Measurements from ENCODE around the gene ZNF157.
"Not testable (repeated sequence)": the region's sequence is repeated elsewhere in the genome, so short reads cannot be mapped to it uniquely, and the experiment has no call there.

The ZNF157 gene

GRCh38 chrX:47370278-47370677 lies at the start of gene ZNF157:
TSS of gene ZNF157 (plus strand) at chrX:47370578. CDS start at chrX:47370669, 91 bp downstream.
- DNase-seq (ENCODE audit: low read depth in 2 of 2), result no peak

DNA sequence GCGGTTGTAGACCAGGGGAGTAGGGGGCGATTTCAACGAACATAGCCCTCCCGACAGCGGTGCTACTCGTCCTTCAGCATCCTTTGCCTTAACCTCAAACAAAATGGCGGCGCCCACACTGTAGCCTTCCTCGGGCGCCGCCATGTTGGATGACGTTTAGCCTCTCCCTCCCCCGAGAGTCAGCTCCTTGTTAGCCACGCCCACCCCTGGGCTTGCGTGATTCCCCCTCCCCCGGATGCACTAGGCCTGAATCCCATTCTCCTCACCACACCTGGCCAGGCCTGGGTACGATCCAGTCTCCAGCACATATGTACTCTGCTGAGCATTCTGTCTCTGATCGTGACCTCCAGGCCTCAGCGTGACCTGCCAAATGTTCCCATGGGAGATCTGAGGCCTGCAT lies 49.0 kb upstream of the ZNF157 start:
- no peak for DNase-seq (ENCODE audit: low read depth in 2 of 2)

- no peak for DNase-seq (ENCODE audit: low read depth in 2 of 2)
Observed at GRCh38 chrX:47321823-47322371, 48.5 kb upstream of the ZNF157 start.

DNA sequence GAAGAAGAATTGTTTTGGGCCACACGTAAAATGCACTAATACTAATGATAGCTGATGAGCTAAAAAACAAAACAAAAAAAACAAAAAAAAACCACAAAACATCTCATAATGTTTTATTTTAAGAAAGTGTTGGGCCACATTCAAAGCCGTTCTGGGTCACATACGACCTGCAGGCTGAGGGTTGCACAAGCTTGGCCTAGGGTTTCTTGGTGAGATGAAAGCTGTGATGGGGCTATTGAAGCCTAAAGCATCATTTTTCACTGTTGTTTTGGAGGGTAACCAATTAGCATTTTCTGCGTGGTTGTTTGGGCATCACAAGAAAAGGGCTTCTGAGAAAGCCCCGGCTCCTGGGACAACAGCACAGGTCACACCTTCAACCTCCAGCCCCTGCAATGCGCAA lies 42.5 kb upstream of the ZNF157 start:
- DNase-seq (ENCODE audit: low read depth in 2 of 2), result no peak

- DNase-seq (ENCODE audit: low read depth in 2 of 2), result not testable (repeated sequence)
Observed at GRCh38 chrX:47332729-47333128, 37.6 kb upstream of the ZNF157 start.

GRCh38 chrX:47351706-47352105 lies 18.7 kb upstream of the ZNF157 start:
- no peak for DNase-seq (ENCODE audit: low read depth in 2 of 2)

GRCh38 chrX:47358387-47359065 lies 11.9 kb upstream of the ZNF157 start:
- no peak for DNase-seq (ENCODE audit: low read depth in 2 of 2)

- DNase-seq (ENCODE audit: low read depth in 2 of 2), result no peak
Observed at GRCh38 chrX:47360423-47361179, 9.8 kb upstream of the ZNF157 start.

GRCh38 chrX:47361538-47362511 lies 8.6 kb upstream of the ZNF157 start:
- DNase-seq (ENCODE audit: low read depth in 2 of 2), result no peak

DNA sequence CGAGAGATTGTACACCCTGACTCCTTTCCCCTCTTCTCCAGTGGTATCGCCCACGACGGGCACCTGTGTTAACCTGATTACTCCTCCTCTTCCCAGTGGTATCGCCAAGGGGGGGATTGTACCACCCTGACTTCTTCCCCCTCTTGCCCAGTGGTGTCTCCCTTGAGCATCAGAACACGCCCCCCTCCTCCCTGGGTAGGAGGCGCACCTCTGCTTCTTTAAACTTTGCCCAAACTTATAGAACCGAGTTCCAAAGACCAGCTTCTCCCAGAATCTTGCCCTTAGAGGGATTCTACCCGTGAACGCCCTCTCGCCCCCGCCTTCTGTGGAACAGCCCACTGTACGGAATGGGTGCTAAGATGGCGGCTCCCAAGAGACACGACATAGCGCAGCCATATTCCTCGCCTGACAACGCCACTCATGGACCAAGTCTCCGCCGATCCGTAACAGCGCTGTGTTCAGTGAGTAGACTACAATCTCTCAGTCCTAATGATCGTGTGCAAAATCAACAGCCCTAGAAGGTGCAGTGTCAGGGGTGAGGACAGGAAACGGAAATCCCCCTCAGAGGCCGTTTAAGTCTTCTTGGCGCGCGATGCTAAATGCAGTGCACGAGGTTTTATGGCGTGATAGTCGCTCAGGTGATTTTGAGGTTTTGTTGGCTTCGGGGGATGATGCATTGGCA lies 4.2 kb upstream of the ZNF157 start:
- DNase-seq (ENCODE audit: low read depth in 2 of 2), result peak; percentile 38 to 43

DNA sequence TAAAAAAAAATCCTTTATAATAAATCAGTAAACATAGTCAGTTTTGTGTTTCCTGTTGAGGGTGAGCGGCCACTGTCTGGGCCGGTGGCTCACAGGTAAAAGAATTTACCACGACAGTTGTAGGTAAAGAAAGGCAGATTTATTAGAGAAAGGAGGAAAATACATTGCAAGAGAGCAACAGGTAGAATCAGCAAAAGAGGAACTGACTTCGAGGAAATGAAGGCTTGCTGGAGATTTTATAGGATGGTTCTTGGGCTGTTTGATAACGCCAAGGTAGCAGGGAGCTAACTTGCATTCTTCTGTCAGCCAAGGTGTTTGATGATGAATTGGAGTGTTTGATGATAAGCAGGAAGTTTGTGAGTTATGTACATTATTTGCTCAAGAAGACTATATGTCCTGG lies 2.8 kb downstream of the ZNF157 start:
- DNase-seq (ENCODE audit: low read depth in 2 of 2), result no peak

DNA sequence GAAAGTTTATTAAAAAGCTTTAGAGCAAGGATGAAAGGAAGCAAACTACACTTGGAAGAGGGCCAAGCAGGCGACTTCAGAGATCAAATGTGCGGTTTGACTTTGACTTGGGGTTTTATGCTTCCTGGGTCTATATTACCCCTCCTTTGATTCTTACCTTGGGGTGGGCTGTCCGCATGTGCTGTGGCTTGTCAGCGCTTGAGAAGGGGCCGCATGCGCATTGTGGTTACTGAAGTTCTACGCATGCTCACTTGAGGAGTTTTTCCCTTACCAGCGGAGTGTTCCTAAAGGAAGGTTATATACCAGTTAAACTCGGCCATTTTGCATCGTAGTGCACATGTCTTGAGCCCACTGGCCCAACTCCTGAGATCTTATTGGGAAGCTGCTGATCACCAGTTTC lies 9.9 kb downstream of the ZNF157 start:
- DNase-seq (ENCODE audit: low read depth in 2 of 2), result peak; percentile 38 to 50

- not testable (repeated sequence) for DNase-seq (ENCODE audit: low read depth in 2 of 2)
Observed at GRCh38 chrX:47380837-47381236, 10.5 kb downstream of the ZNF157 start.

DNA sequence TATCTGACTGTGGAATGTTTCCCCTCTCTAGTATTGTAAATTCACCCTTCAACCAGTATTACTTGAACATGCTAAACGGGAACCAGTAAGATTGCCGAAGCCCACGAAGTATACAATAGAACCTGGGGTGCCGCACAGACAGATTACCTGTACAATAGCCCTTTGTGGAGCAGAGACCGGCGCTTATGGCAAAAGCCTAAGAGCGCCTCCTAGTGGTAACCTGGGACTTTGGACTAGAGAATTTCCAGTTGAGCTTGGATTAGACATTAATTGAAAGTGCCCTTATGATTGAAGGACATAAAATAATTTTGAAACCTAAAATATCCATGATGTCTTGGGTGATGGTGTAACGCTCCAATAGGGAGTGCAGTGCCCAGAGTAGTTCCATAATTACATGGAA lies 14.1 kb downstream of the ZNF157 start:
- peak; percentile 45 to 70 for DNase-seq (ENCODE audit: low read depth in 2 of 2)

GRCh38 chrX:47390780-47391179 lies 20.4 kb downstream of the ZNF157 start:
- DNase-seq (ENCODE audit: low read depth in 2 of 2), result no peak

GRCh38 chrX:47413179-47413594 lies 42.8 kb downstream of the ZNF157 start:
- DNase-seq (ENCODE audit: low read depth in 2 of 2), result no peak

DNA sequence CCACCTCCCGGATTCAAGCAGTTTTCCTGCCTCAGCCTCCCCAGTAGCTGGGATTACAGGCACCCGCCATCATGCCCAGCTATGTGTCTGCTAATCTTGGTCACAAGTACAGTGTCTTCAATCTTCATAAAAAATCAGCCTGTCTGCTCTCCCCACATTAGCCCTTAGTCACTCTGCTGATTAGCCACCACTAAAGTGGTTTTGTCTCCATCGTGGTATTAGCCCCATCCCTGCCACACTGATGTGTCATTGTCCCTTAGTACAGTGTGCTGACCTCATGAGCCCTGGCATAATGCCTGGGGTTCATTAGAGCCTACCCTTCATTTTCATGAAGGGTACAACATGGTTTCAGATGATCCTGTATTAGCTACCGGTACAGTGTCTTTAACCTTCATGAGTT lies 49.9 kb downstream of the ZNF157 start:
- no peak for DNase-seq (ENCODE audit: low read depth in 2 of 2)

GRCh38 chrX:47420962-47421361 lies 50.6 kb downstream of the ZNF157 start:
- no peak for DNase-seq (ENCODE audit: low read depth in 2 of 2)

DNA sequence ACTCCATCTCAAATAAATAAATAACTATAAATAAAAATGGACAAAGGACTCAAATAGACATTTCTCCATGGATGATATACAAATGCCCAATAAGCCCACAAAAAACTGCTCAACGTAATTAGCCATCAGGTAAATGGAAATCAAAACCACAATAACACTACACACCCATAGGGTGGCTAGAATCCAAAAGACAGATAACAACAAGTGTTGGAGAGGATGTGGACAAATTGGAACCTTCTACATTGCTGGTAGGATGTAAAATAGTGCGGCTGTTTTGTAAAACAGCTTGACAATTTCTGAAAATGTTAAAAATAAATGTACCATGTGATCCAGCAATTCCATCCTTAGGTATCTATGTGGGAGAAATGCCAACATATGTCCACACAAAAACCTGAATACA lies 52.1 kb downstream of the ZNF157 start:
- no peak for DNase-seq (ENCODE audit: low read depth in 2 of 2)

DNA sequence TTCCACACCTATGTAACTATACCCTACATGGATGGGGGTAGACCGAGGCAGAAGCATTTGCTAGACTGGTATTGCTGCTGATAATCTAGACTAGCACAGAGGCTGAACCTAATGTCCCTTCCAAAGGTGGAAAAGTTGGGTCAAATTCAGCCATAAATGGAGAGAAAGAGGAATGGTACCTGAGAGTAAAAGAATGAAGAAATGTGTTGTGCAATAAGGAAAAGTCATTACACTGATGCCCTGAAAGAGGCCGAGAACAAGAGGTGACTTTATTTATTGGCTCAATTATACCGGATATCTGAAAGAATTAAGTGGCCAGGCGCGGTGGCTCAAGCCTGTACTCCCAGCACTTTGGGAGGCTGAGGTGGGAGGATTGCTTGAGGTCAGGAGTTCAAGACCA lies 60.5 kb downstream of the ZNF157 start:
- DNase-seq (ENCODE audit: low read depth in 2 of 2), result no peak

DNA sequence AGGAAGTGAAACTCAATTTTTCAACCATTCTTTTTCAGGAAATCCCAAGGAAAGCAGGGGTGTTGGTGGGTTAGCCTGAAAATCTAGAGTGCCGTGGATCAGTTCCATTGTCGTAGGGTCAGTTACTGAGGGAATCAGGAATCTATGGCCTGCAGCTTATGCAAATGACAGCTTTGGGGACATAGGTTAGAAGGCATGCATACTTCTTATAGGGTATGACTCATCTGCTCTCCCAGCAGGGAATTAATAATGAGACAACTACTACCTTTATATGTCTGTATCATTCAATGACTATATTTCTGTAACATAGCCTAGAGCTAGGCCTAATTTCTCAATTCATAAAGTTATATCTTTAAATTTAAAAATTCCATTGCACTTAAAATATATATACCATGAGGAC lies 76.1 kb downstream of the ZNF157 start:
- DNase-seq (ENCODE audit: low read depth in 2 of 2), result no peak
